Measurements from ENCODE around the gene FAM98C.

- TF ChIP-seq POLR2AphosphoS5 (IDR thresholded peaks at IDR 0.05; ENCODE audit: low read depth, low read length), result no peak
- TF ChIP-seq POLR2A (IDR thresholded peaks at IDR 0.05; ENCODE audit: low read depth, low read length), result no peak
- no peak for TF ChIP-seq SPI1 (IDR thresholded peaks at IDR 0.05; ENCODE audit: low read depth, low read length)
These were observed 15.8 kb upstream of the FAM98C start for GRCh38 chr19:38386971-38387549.

All from GM12891 (cell line).